H54 (cell line): ENCODE results near the gene BCAS3.

Source experiments
- DNase-seq: peaks from one replicate; pipeline ENCODE4 v3.0.0; 2011; ENCODE audit warnings: low spot score, mixed read lengths; ENCODE audit not compliant: insufficient read length
- FAIRE-seq: peaks from 3 replicates; lab custom pipeline; 2011; peaks lifted over from hg19 to GRCh38; lab: Jason Lieb, UNC
- POLR2A ChIP-seq: IDR thresholded peaks from 2 replicates; pipeline ENCODE4 v1.6.1; 2011; ENCODE audit warnings: low read depth, mild to moderate bottlenecking, low read length

The BCAS3 gene

DNA sequence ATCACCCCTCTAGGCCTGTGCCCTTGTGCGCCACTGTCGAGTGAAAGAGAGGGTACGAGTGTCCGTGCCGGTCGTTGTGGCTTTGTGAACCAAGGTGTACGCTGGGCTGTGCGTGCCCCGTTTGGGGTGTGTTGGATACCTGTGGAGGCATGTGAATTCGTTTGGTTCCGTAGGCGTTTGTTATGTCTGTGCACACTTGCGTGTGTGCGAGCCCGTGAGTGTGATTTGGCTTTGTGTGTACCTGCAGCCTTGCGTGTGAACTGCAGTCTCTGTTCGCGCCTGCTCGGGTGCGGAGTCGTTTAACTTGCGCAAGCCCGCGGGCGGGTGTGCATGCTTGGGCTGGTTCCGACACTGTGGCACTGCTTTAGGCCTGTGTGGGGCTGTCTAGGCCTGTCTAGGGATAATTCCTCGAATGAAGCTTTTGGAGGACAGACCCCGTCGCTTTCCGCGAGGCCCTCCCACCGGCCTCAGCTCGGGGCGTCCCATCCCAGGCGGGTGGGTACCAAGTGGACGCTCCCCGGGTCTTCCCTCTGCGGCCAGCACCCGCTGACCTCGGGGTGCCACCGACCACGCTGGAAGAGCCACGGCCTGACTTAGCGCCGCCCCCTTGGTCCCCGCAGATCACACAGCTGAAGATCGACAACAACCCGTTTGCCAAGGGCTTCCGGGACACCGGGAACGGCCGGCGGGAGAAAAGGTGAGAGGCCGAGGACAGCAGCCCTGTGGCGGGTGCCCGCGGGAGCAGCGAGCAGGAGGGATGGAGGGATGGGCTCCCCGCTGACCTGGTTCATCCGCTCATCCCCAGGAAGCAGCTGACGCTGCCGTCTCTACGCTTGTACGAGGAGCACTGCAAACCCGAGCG is 726.4 kb downstream of the BCAS3 start:
- FAIRE-seq (no peak), DNase-seq (no peak)
- no peak for TF ChIP-seq POLR2A

DNA sequence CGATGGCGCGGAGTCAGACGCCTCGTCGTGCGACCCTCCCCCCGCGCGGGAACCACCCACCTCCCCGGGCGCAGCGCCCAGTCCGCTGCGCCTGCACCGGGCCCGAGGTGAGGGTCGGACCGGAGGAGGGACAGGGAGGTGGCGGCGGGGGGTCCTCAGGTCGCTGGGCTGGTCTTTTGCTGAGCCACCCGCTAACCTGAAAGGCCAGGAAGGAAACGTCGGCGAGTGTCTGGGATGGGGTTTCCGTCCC is 726.9 kb downstream of the BCAS3 start:
- FAIRE-seq (no peak), DNase-seq (no peak)
- no peak for TF ChIP-seq POLR2A

DNA sequence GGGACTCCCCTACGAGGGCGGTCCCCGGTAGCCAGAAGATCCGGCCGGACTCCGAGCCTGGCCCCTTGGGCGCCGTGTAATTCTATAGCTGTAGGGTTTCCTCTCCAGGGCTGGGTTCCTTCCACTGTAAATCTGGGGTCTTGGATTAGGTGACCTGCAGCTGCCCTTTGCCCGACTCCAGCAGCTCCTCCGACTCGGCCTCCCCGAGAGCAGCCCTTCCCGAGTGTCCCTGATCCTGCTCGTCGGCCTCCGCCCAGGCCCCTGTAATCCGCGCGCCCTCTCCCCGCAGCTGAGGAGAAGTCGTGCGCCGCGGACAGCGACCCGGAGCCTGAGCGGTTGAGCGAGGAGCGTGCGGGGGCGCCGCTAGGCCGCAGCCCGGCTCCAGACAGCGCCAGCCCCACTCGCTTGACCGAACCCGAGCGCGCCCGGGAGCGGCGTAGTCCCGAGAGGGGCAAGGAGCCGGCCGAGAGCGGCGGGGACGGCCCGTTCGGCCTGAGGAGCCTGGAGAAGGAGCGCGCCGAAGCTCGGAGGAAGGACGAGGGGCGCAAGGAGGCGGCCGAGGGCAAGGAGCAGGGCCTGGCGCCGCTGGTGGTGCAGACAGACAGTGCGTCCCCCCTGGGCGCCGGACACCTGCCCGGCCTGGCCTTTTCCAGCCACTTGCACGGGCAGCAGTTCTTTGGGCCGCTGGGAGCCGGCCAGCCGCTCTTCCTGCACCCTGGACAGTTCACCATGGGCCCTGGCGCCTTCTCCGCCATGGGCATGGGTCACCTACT is 727.4 kb downstream of the BCAS3 start:
- DNase-seq = no peak
- no peak for FAIRE-seq
- TF ChIP-seq POLR2A = no peak

DNA sequence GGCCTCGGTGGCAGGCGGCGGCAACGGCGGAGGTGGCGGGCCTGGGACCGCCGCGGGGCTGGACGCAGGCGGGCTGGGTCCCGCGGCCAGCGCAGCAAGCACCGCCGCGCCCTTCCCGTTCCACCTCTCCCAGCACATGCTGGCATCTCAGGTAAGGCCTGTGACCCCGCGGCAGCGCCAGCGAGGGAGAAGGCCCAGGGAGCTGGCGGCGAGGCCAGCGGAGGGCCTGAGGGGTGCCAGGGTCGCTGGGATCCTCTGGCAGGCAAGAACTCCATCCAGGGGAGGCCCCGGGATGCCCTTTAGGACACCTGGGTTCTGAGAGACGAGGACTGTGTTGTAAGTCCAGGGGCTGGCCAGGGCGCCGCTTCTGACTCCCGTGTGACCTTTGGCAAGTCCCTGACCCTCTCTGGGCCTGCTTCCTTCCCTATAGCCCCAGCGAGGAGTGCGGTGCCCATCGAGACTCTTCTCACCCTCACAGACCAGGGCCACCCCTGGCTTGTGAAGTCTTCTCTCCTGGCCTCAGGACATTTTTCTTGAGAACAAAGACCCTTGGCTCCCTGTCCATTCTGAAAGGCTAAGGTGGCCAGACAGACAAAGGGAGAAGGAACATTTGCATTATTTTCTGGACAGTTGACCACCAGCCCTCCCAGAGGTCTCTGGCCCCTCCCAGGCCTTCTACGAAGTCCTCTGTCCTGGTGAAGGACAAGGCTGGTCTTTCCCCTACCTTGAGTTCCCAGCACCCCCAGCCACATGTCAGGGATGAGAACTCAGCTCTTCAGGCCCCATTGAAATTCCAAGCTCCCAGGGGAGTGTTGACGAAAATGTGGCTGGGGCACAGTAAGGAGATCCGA is 728.3 kb downstream of the BCAS3 start:
- DNase-seq (no peak), FAIRE-seq (no peak)
- no peak for TF ChIP-seq POLR2A

DNA sequence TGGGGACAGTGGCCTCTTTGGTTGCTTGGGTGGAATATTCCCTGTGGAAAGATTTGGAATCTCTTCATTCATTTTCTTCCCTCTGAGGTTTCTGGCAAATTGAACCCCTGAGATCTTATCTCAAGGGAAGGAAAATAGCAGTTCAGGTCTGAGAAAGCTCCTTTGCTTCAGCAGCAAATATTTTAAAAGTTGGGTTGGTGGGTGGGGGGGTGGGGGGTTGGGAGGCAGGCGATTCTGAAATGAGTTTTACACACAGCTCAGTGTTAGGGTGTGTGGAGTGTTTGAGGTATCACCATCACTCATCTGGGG is 728.8 kb downstream of the BCAS3 start:
- FAIRE-seq (no peak), DNase-seq (no peak)
- TF ChIP-seq POLR2A = no peak

DNA sequence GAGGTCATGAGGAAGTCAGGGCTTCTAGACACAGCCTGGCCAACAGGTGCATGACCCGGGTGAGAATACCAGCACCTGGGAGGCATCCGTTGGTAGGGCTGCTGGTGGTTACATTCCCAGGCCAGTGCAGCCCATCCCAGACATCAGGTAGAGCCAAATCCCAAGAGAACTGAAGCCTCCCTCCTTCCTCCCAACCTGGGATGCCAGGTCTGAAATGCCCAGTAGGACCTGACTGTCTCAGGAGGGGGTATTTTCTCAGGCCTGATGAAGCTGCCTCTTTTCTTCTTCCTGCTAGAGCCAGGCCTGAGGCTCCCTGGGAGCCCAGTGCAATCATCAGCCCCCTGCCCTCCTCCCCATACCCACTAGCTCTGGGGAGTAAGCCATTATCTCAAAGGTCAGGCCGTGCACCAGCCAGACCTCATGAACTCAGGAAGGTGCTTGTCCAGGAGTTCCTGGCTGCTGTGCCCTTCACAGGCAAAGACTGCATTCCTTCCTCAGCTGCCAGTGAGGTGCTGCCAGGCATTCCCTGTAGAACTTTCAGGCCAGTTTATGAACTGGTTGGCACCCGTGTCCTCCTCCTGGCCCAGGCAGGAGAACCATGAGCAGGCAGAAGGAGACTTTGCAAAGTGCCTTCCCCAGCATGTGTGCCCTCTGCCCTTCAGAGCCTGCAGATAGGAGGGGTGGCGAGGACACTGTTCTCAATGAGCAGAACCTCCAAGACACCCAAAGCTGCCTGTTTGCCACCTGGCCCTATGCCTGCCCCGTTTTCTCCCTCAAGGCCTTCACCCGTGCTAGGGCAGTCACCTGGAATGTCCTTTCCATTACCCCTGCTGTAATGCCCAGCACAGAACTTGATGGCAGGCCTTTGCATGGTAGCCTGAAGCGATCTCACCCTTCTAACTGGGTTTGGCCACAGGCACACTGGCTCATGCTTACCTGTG is 729.6 kb downstream of the BCAS3 start:
- FAIRE-seq (no peak), DNase-seq (no peak)
- TF ChIP-seq POLR2A = no peak

DNA sequence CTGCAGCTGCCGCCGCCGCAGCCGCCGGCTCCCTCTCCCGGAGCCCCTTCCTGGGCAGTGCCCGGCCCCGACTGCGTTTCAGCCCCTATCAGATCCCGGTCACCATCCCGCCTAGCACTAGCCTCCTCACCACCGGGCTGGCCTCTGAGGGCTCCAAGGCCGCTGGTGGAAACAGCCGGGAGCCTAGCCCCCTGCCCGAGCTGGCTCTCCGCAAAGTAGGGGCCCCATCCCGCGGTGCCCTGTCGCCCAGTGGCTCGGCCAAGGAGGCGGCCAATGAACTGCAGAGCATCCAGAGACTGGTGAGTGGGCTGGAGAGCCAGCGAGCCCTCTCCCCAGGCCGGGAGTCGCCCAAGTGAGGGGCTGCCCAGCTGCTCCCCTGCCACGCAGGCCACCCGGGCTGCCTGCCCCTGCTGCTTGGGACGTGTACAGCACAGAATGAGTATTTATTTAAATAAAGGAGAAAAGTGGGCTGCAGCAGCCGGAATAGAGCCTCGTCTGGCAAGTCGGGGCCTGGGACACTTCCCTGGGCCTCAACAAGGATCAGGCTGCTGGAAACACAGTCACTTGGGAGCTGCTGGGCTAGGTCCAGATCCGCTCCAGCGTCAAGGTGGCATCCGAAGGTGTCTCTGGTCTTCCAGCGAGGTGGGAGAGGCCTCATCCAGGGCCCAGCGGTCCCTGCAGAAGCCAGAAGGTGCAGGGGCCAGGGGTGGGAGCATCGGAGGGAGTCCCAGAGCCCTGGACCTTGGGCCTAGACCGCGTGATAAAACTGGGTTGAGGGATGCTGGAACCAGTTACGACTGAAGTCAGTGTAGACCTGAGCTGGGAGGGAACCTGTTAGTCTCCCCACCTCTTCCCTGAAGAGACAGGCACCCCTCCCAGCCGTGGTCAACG is 730.7 kb downstream of the BCAS3 start:
- TF ChIP-seq POLR2A = no peak
- DNase-seq (no peak), FAIRE-seq (no peak)

DNA sequence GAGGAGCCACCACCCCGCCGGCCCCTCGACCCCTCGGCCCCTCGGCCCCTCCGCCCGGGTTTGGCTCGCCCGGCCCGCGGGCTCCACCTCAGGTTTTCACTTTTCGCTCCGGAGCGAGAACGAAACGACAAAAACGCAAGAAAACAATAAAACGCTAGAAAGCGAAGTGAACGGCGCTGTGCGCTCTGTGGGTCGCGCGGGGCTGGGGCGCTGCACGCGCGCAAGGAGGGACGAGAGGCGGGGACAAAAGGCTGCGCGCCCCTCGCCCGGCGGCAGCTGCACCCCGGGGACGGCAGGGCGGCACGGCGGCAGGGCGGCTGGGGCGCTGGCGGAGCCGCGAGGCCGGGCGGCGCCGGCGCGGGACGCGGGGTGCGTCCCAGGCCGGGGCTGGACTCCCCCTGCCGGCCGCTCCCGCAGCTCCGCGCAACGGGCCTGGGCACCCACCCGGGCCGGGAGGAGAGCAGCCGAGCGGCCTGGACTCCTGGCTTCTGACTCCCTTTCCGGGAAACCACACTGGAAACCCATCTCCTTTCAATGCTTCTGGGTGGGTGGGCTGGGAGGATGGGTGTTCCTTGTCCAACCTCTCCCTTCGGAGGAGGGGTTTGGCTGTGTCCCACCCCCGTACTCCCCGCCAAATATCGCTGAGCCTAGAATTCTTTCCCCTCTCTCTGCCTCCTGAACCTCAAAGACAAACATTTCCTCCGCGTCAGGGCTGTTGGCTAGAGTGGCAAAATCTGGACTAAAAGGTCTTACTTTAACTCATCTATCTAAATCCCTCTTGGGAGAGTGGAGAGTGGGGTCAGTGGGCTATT is 731.9 kb downstream of the BCAS3 start:
- no peak for TF ChIP-seq POLR2A
- no peak for FAIRE-seq
- DNase-seq = peak; percentile 34

DNA sequence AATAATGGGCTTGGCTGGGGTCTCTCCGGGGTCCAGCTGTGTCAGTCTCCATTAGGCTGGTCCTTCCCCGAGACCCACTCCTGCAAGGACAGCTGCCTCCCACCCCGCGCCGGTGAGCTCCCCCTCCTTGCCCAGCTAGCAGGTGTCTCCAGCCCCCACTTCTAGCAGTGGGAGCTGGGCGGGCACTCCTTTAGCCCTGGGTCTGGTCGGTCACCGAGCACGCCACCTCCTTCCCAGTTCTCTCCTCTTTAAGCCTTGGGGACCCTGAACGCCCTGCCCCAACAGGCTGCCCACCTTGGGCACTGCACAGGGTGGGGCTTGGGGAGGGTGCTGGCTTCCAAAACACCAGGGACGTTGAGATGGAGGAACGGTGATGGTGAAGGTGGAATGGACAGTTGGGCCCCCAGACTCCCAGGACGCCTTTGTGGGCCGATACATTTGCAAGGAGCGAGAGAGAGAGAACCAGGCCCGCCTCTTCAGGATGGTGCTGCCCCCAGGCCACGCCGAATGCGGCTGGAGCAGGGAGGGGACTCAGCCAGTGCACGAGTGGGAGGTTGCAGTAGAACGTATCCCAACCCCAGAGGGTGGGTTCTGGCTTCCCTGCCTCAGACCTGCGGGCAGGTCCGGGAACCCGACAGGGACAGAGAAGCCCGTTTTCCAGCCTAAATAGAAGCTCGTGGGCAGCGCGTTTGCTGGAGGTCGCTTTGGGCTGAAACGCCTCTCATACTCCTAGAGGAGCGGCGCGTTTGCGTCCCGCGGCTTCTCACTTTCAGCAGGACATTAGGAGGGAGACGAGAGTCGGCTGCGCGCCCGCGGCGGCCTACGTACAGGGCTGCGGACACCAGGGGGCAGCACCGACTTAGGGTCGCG is 732.7 kb downstream of the BCAS3 start:
- DNase-seq = peak; percentile 30
- FAIRE-seq = no peak
- no peak for TF ChIP-seq POLR2A

DNA sequence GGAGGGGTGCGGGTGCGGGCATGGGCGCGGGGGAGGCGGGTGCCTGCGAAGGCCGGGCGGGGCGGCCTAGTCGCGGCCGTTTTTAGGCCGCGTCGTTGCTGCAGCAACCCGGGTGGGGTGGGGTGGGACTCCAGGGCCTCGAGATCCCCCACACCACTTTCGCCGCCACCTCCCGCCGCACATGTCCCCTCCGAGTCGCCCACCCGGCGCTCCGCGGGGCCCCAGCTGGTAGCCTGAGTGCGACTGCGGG is 733.3 kb downstream of the BCAS3 start:
- DNase-seq (no peak), FAIRE-seq (no peak)
- TF ChIP-seq POLR2A = no peak
